HCT116 (cell line): ENCODE data around the gene TUBB1. TPM values are rescaled to one million over a fixed set of nuclear protein-coding genes. Genes with fewer than 3 reads are reported as not detected.

Experiments
- ATAC-seq: fragments of 200-7000 bp; cut with Tn5 transposase; 2 replicates; pipeline ENCODE4 v1.9.1; 2020; ENCODE audit warnings: mild to moderate bottlenecking, moderate library complexity
- BruUV-seq: library from RNA; stranded (reverse); fragments of 400-500 nt; replicated peaks from 2 replicates; lab custom pipeline; 2021; lab: Mats Ljungman, UMichigan
- CTCF ChIA-PET: fragments of 300-600 bp; sonication (Branson Sonifier 250); formaldehyde crosslinking; loops from one replicate; lab custom pipeline; 2021; ENCODE audit warnings: antibody characterized with exemption; lab: Charles Lee
- POLR2A ChIA-PET: fragments of 300-600, 350-600 bp; sonication (Branson Sonifier 250); formaldehyde crosslinking; loops from one replicate; lab custom pipeline; 2021; ENCODE audit warnings: antibody characterized with exemption; lab: Charles Lee
- RAD21 ChIA-PET, 2 experiments: fragments of 300-600 bp; sonication (Branson Sonifier 250); formaldehyde crosslinking; loops; one replicate each; lab custom pipeline; 2023; ENCODE audit warnings: low total read pairs in 2 of 2; ENCODE audit not compliant: uncharacterized antibody in 2 of 2, unreplicated experiment in 2 of 2, low non-redundant PET in 1 of 2; lab: Charles Lee
- DNase-seq: peaks from one replicate; pipeline ENCODE4 v3.0.0-alpha.2; 2010; ENCODE audit warnings: low read depth, low spot score
- H2AFZ ChIP-seq: fragments of 200-600 bp; shearing (Covaris generic), sonication (generic); 2 replicates; pipeline ENCODE4 v1.6.1; 2017; ENCODE audit warnings: low read depth, mixed run types, mixed read lengths, antibody characterized with exemption, low read length; ENCODE audit not compliant: poor library complexity, severe bottlenecking
- H3K27ac ChIP-seq: 2 replicates; pipeline ENCODE4 v1.5.1; 2012; ENCODE audit warnings: low read depth, low read length
- H3K27me3 ChIP-seq: fragments of 200-600 bp; sonication (generic); 2 replicates; pipeline ENCODE4 v1.6.1; 2016; ENCODE audit warnings: mixed run types, low read length, mixed read lengths; ENCODE audit not compliant: insufficient read depth
- H3K36me3 ChIP-seq, 2 experiments: fragments of 200-500 bp in 1 of 2; fragments of 200-600 bp in 1 of 2; sonication (Bioruptor generic) in 1 of 2; sonication (generic) in 1 of 2; 2 replicates each; pipeline versions ENCODE4 v1.5.1 to v1.6.1; 2014 to 2016; ENCODE audit warnings: low read length in 2 of 2, inconsistent platforms in 1 of 2, mixed read lengths in 1 of 2, mixed run types in 1 of 2; ENCODE audit not compliant: insufficient read depth in 2 of 2, control insufficient read depth in 1 of 2
- H3K4me1 ChIP-seq, 2 experiments: fragments of 200-600 bp in 1 of 2; sonication (generic) in 1 of 2; 2 replicates each; pipeline versions ENCODE4 v1.5.1 to v1.6.1; 2012 to 2017; ENCODE audit warnings: low read length in 2 of 2, inconsistent platforms in 1 of 2, mild to moderate bottlenecking in 1 of 2, mixed read lengths in 1 of 2, mixed run types in 1 of 2, moderate library complexity in 1 of 2; ENCODE audit not compliant: insufficient read depth in 2 of 2, control insufficient read depth in 1 of 2
- H3K4me2 ChIP-seq: fragments of 200-600 bp; sonication (generic); 2 replicates; pipeline ENCODE4 v1.6.1; 2017; ENCODE audit warnings: mixed run types, low read length, mixed read lengths
- H3K4me3 ChIP-seq, 2 experiments: fragments of 200-600 bp in 1 of 2; sonication (generic) in 1 of 2; replicated peaks in 1 of 2; 2 replicates each; pipeline ENCODE4 v1.5.1; 2011 to 2016; ENCODE audit warnings: low read length in 2 of 2, control low read depth in 1 of 2, low read depth in 1 of 2, mild to moderate bottlenecking in 1 of 2, mixed read lengths in 1 of 2, mixed run types in 1 of 2
- H3K79me2 ChIP-seq: fragments of 200-600 bp; sonication (generic); 2 replicates; pipeline ENCODE4 v1.6.1; 2017; ENCODE audit warnings: mild to moderate bottlenecking, mixed run types, low read length, moderate library complexity, mixed read lengths; ENCODE audit not compliant: insufficient read depth
- H3K9ac ChIP-seq: fragments of 200-600 bp; sonication (generic); 2 replicates; pipeline ENCODE4 v1.6.1; 2016; ENCODE audit warnings: low read length, mixed read lengths
- H3K9me2 ChIP-seq: fragments of 200-600 bp; sonication (generic), shearing (Covaris generic); 2 replicates; pipeline ENCODE4 v1.6.1; 2017; ENCODE audit warnings: mixed run types, mild to moderate bottlenecking, moderate library complexity; ENCODE audit not compliant: insufficient read depth
- H3K9me3 ChIP-seq, 2 experiments: fragments of 200-500 bp in 1 of 2; fragments of 200-600 bp in 1 of 2; sonication (Bioruptor generic) in 1 of 2; sonication (generic) in 1 of 2; 2 replicates each; pipeline ENCODE4 v1.6.1; 2014 to 2017; ENCODE audit warnings: low read length in 2 of 2, mixed read lengths in 2 of 2, inconsistent platforms in 1 of 2, low read depth in 1 of 2, mild to moderate bottlenecking in 1 of 2, mixed run types in 1 of 2, moderate library complexity in 1 of 2; ENCODE audit not compliant: control insufficient read depth in 1 of 2, insufficient read depth in 1 of 2
- H4K20me1 ChIP-seq: fragments of 200-600 bp; sonication (generic), shearing (Covaris generic); 2 replicates; pipeline ENCODE4 v1.6.1; 2017; ENCODE audit warnings: mixed run types, mild to moderate bottlenecking, moderate library complexity; ENCODE audit not compliant: insufficient read depth
- EZH2phosphoT487 ChIP-seq: fragments of 200-600 bp; IDR thresholded peaks from 2 replicates; pipeline ENCODE4 v1.6.1; 2018; ENCODE audit warnings: antibody characterized with exemption, borderline replicate concordance
- FOSL1 ChIP-seq: IDR thresholded peaks from 2 replicates; pipeline ENCODE4 v1.6.1; 2012; ENCODE audit warnings: low read depth
- SP1 ChIP-seq: IDR thresholded peaks from 2 replicates; pipeline ENCODE4 v1.6.1; 2012; ENCODE audit warnings: low read depth
- SRF ChIP-seq: IDR thresholded peaks from 2 replicates; pipeline ENCODE4 v1.6.1; 2012; ENCODE audit warnings: low read depth
- ZFX ChIP-seq: fragments of 450-650 bp; IDR thresholded peaks from 2 replicates; pipeline ENCODE4 v1.6.1; 2017
- intact Hi-C: fragments of 100-400 bp; cut with micrococcal nuclease; formaldehyde crosslinking; loops from 2 replicates; pipeline ENCODE4 v1.10.0; 2022
- total RNA-seq: library from RNA; stranded (reverse); gene quantifications from one replicate; pipeline ENCODE4 v1.2.1, GENCODE V29; 2021; ENCODE audit not compliant: unreplicated experiment
- TF ChIP-seq, protein P1 (sequence below): IDR thresholded peaks from 2 replicates; pipeline ENCODE4 v1.6.1; 2012; ENCODE audit warnings: low read depth
- TF ChIP-seq, protein P2 (sequence below): IDR thresholded peaks from 2 replicates; pipeline ENCODE4 v1.6.1; 2012

Gene TUBB1
- total RNA-seq, 1 experiment from 2014 or later: not detected

DNA sequence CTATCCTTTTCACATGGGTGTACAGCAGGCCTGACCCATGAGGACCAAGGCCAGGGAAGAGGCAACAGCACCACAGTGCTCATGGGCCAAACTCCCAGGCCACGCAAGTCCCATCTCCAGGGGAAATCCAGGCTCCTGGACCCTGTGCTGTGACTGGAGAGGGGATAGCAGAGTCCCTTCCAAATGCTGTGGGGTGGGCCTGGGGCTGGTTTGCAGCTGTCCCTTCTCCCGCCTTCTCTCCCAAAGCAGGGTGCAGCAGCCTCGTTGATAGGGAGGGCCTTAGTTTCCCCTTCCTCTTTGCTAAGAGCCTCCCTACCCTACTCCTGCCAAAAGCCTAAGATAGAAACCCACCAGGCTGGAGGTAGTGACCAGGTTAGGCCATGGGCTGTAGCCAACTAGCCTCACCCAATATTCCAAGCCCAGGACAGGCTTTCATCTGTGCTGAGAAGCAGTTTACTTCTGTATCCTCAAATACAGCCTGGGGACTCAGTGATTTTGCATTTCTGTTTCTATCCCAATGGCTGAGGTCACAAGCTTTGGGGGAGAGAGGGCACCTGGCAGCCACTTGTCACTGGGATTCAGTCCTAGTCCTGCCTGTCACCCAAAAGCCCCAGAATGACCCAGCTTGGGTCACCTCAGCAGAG, 13.6 kb upstream of the TUBB1 start (continued):
- TF ChIP-seq, protein P1, sequence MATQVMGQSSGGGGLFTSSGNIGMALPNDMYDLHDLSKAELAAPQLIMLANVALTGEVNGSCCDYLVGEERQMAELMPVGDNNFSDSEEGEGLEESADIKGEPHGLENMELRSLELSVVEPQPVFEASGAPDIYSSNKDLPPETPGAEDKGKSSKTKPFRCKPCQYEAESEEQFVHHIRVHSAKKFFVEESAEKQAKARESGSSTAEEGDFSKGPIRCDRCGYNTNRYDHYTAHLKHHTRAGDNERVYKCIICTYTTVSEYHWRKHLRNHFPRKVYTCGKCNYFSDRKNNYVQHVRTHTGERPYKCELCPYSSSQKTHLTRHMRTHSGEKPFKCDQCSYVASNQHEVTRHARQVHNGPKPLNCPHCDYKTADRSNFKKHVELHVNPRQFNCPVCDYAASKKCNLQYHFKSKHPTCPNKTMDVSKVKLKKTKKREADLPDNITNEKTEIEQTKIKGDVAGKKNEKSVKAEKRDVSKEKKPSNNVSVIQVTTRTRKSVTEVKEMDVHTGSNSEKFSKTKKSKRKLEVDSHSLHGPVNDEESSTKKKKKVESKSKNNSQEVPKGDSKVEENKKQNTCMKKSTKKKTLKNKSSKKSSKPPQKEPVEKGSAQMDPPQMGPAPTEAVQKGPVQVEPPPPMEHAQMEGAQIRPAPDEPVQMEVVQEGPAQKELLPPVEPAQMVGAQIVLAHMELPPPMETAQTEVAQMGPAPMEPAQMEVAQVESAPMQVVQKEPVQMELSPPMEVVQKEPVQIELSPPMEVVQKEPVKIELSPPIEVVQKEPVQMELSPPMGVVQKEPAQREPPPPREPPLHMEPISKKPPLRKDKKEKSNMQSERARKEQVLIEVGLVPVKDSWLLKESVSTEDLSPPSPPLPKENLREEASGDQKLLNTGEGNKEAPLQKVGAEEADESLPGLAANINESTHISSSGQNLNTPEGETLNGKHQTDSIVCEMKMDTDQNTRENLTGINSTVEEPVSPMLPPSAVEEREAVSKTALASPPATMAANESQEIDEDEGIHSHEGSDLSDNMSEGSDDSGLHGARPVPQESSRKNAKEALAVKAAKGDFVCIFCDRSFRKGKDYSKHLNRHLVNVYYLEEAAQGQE: no peak
- TF ChIP-seq FOSL1 (no peak), SRF (no peak), EZH2phosphoT487 (no peak), ZFX (no peak)

DNA sequence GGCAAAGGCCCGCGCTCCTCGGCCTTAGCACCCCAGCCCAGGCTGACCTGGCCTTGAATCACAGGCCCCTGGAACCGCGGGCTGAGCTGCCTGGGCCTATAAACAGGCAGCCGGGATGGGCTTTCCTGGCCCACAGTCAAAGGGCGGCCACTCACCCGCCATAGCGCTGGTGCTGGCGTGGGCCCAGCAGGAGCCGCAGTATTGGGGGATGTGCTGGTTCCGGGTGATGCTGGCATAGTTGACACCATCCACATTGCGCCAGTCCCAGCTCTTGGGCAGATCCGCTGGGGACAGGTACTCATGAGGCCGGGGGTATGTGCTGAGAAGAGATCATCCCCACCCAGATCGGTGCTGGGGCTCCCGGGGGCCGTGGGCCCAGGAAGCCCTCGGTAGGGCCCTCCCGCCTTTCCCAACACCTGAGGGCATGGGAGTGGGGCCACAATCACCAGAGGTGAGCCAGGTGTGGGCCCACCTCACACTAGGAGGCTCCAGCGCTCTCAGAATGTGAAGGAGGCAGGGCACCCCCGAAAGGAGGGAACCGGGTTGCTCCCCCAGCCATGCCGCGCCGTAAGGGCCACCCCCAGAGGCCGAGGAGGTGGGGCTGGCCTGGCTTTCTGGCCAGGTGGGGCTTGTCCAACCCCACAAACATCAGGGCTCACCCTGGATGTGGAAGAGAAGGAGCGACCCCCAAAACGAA, 12.9 kb upstream of the TUBB1 start:
- Histone ChIP-seq H3K9me3 (no peaks in the 10 kb centered on the region), H3K79me2 (peaks cover 30% of the 10 kb centered on the region; the same call in 1 of the 2 replicates), H3K4me1 (peaks cover 12 to 37% of the 10 kb centered on the region in 2 experiments), H2AFZ (no peak overlapping the region), H3K36me3 (0 out of 4 replicates have a peak, but pooled peaks cover 0 to 3% of the 10 kb centered on the region in 2 experiments), H3K4me2 (peak overlapping the region; percentile 85), H3K9ac (peak overlapping the region; percentile 86), H3K27me3 (no peaks in the 10 kb centered on the region), H3K9me2 (no peaks in the 10 kb centered on the region), H3K27ac (peak overlapping the region; percentile 82), H3K4me3 (peak overlapping the region; percentile 74 to 76), H4K20me1 (no peaks in the 10 kb centered on the region)
- TF ChIP-seq, protein P2, sequence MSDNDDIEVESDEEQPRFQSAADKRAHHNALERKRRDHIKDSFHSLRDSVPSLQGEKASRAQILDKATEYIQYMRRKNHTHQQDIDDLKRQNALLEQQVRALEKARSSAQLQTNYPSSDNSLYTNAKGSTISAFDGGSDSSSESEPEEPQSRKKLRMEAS: 0 out of 2 replicates have a peak, but pooled peaks have one; percentile 7
- TF ChIP-seq SP1: no peak
- DNase-seq: no peak
- ChIA-PET CTCF (no interaction called here), RAD21 (no interaction called here), POLR2A (no interaction called here)
- peak; percentile 54 for ATAC-seq
- BruUV-seq: no TSS peak
- intact Hi-C loops: no loop called here
